Ascending aorta (tissue), 2 donors: ENCODE measurements around the gene CCDC187. TPM values are rescaled to one million over a fixed set of nuclear protein-coding genes. Genes with fewer than 3 reads are reported as not detected.

Experiments
- DNase-seq, 2 donors: peaks; one replicate each; pipeline ENCODE4 v3.0.0-alpha.2; 2019; ENCODE audit warnings: low spot score in 2 of 2
- H3K27ac ChIP-seq, 2 donors: fragments of 200-600 bp; sonication (generic); one replicate each; pipeline ENCODE4 v1.5.1; 2016 to 2017; ENCODE audit warnings: mild to moderate bottlenecking in 1 of 2
- H3K27me3 ChIP-seq: fragments of 200-600 bp; sonication (generic); one replicate; pipeline ENCODE4 v1.5.1; 2017
- H3K36me3 ChIP-seq, 2 donors: fragments of 200-600 bp; sonication (generic); one replicate each; pipeline ENCODE4 v1.5.1; 2016
- H3K4me1 ChIP-seq, 2 donors: fragments of 200-600 bp; sonication (generic); one replicate each; pipeline ENCODE4 v1.5.1; 2016 to 2017; ENCODE audit warnings: mild to moderate bottlenecking in 1 of 2
- H3K4me3 ChIP-seq, 2 donors: fragments of 200-600 bp; sonication (generic); one replicate each; pipeline ENCODE4 v1.5.1; 2016 to 2017; ENCODE audit warnings: mild to moderate bottlenecking in 1 of 2
- H3K9me3 ChIP-seq, 2 donors: fragments of 200-600 bp; sonication (generic); one replicate each; pipeline ENCODE4 v1.5.1; 2016
- CTCF ChIP-seq, 3 experiments: fragments of 200-600 bp in 2 of 3; fragments of 450-650 bp in 1 of 3; sonication (generic) in 2 of 3; IDR thresholded peaks; one replicate each; pipeline ENCODE4 v1.5.1; 2016 to 2019; ENCODE audit warnings: antibody characterized with exemption in 3 of 3, mild to moderate bottlenecking in 1 of 3, moderate library complexity in 1 of 3
- intact Hi-C: fragments of 100-400 bp; cut with DNase I; formaldehyde crosslinking; loops from one replicate; pipeline ENCODE4 v1.15.1; 2023
- total RNA-seq: library from RNA; depleted of rRNA; stranded (reverse); fragments of >200 nt; gene quantifications from one replicate; pipeline ENCODE4 v1.1.0, GENCODE V29; 2016

CCDC187 gene
- total RNA-seq, 1 donor from 2014 or later, result under 0.01 TPM

GRCh38 chr9:136210276-136210675, 93.6 kb downstream of the CCDC187 start:
- Histone ChIP-seq H3K27ac (no peak overlapping the region), H3K27me3 (peaks cover 3% of the 10 kb centered on the region), H3K4me3 (no peak overlapping the region), H3K9me3 (no peaks in the 10 kb centered on the region), H3K4me1 (no peaks in the 10 kb centered on the region), H3K36me3 (peaks cover 23 to 50% of the 10 kb centered on the region in 2 donors)
- intact Hi-C loops, result no loop called here
- no peak for TF ChIP-seq CTCF (IDR thresholded peaks at IDR 0.05)
- no peak for DNase-seq

GRCh38 chr9:136209786-136210185, 94.1 kb downstream of the CCDC187 start:
- no peak overlapping the region for H3K27ac ChIP-seq
- intact Hi-C loops, result no loop called here
- peaks cover 20 to 45% of the 10 kb centered on the region in 2 donors for H3K36me3 ChIP-seq

GRCh38 chr9:136209232-136209631, 94.7 kb downstream of the CCDC187 start:
- no peak for DNase-seq
- TF ChIP-seq CTCF (IDR thresholded peaks at IDR 0.05), result no peak
- Histone ChIP-seq H3K9me3 (no peaks in the 10 kb centered on the region), H3K27me3 (peaks cover 12% of the 10 kb centered on the region), H3K4me3 (no peak overlapping the region), H3K4me1 (no peaks in the 10 kb centered on the region), H3K36me3 (peaks cover 14 to 40% of the 10 kb centered on the region in 2 donors), H3K27ac (no peak overlapping the region)
- intact Hi-C loops, result no loop called here

More at GRCh38 chr9:136209786-136210185, 94.1 kb downstream of the CCDC187 start:
- DNase-seq, result no peak
- no peak overlapping the region for H3K4me3 ChIP-seq
- no peaks in the 10 kb centered on the region for H3K9me3 ChIP-seq
- no peak for TF ChIP-seq CTCF (IDR thresholded peaks at IDR 0.05)
- H3K4me1 ChIP-seq, result no peaks in the 10 kb centered on the region
- H3K27me3 ChIP-seq, result peaks cover 8% of the 10 kb centered on the region

- TF ChIP-seq CTCF (IDR thresholded peaks at IDR 0.05), result no peak
- H3K9me3 ChIP-seq, result no peaks in the 10 kb centered on the region
- DNase-seq, result no peak
- peaks cover 13% of the 10 kb centered on the region for H3K27me3 ChIP-seq
- no peak overlapping the region for H3K4me3 ChIP-seq
- no peaks in the 10 kb centered on the region for H3K4me1 ChIP-seq
- no peak overlapping the region for H3K27ac ChIP-seq
- H3K36me3 ChIP-seq, result peaks cover 11 to 34% of the 10 kb centered on the region in 2 donors
- intact Hi-C loops, result no loop called here
Measured at GRCh38 chr9:136208675-136209074, 95.2 kb downstream of the CCDC187 start.

GRCh38 chr9:136207616-136208015, 96.3 kb downstream of the CCDC187 start:
- Histone ChIP-seq H3K4me3 (no peak overlapping the region), H3K4me1 (no peaks in the 10 kb centered on the region), H3K27ac (no peak overlapping the region), H3K9me3 (no peaks in the 10 kb centered on the region), H3K27me3 (peaks cover 16% of the 10 kb centered on the region), H3K36me3 (peaks cover 8 to 24% of the 10 kb centered on the region in 2 donors)
- intact Hi-C loops, result no loop called here
- no peak for DNase-seq
- TF ChIP-seq CTCF (IDR thresholded peaks at IDR 0.05), result no peak
